HG02610 (cell line): ENCODE results near the gene LGI2.

Experiments
- ATAC-seq: cut with Tn5 transposase; IDR thresholded peaks from one replicate; pipeline ENCODE4 v1.9.1; 2021; ENCODE audit warnings: mild to moderate bottlenecking, moderate library complexity; ENCODE audit not compliant: unreplicated experiment

LGI2 gene

GRCh38 chr4:24999392-25000089 lies 31.2 kb downstream of the LGI2 start:
- ATAC-seq = no peak

GRCh38 chr4:24995346-24995919 lies 35.3 kb downstream of the LGI2 start:
- no peak for ATAC-seq

GRCh38 chr4:24993551-24994080 lies 37.1 kb downstream of the LGI2 start:
- ATAC-seq = no peak

GRCh38 chr4:24992968-24993367 lies 37.8 kb downstream of the LGI2 start:
- ATAC-seq = no peak

- no peak for ATAC-seq
Observed at GRCh38 chr4:24991015-24991414, 39.7 kb downstream of the LGI2 start.

- no peak for ATAC-seq
Observed at GRCh38 chr4:24989327-24989726, 41.4 kb downstream of the LGI2 start.

- no peak for ATAC-seq
Observed at GRCh38 chr4:24988776-24989175, 42.0 kb downstream of the LGI2 start.

GRCh38 chr4:24984602-24985532 lies 45.9 kb downstream of the LGI2 start:
- no peak for ATAC-seq

GRCh38 chr4:24980740-24981139 lies 50.0 kb downstream of the LGI2 start:
- no peak for ATAC-seq

- ATAC-seq = peak; percentile 63
Observed at GRCh38 chr4:24980064-24980690, 50.6 kb downstream of the LGI2 start.

- ATAC-seq = no peak
Observed at GRCh38 chr4:24979554-24979953, 51.2 kb downstream of the LGI2 start.

- ATAC-seq = no peak
Observed at GRCh38 chr4:24978291-24979075, 52.3 kb downstream of the LGI2 start.

- ATAC-seq = no peak
Observed at GRCh38 chr4:24975510-24975909, 55.2 kb downstream of the LGI2 start.

GRCh38 chr4:24973747-24974601 lies 56.8 kb downstream of the LGI2 start:
- ATAC-seq = no peak

- no peak for ATAC-seq
Observed at GRCh38 chr4:24973404-24973746, 57.4 kb downstream of the LGI2 start.

GRCh38 chr4:24971192-24971591 lies 59.6 kb downstream of the LGI2 start:
- ATAC-seq = no peak

GRCh38 chr4:24970635-24971034 lies 60.1 kb downstream of the LGI2 start:
- no peak for ATAC-seq

- no peak for ATAC-seq
Observed at GRCh38 chr4:24970191-24970590, 60.6 kb downstream of the LGI2 start.

GRCh38 chr4:24969486-24969885 lies 61.3 kb downstream of the LGI2 start:
- ATAC-seq = no peak
